ENCODE data around the gene FAM169A.

DNA sequence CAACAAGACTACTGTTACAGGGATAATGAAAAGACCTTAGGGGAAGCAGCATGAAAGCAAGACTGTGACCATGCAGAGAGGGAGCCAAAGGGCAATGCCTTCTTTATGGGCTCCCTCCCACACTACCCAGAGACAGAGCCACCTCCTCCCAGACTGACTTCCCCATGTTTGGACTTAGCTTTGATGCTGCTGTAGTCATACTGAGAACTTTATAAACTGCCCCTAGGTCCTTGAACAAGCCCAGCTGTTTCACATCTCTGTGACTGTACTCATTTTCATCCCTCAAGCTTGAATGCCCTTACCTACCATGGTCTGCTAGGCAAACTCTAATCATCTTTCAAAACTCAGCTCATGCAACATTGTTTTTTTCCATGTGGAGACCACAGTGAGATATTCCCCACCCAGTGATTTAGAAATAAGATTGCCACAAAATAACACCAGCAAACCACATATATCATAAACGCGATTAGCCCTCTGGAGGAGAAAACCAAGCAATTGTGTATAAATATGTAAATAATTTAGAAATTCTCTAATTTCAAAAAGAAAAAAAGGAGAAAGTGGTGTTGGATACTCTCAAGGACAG is 23.4 kb upstream of the FAM169A start:
- TF ChIP-seq POLR2A (IDR thresholded peaks at IDR 0.05) (no peak), EP300 (IDR thresholded peaks at IDR 0.05) (no peak)
- TF ChIP-seq, protein P1, sequence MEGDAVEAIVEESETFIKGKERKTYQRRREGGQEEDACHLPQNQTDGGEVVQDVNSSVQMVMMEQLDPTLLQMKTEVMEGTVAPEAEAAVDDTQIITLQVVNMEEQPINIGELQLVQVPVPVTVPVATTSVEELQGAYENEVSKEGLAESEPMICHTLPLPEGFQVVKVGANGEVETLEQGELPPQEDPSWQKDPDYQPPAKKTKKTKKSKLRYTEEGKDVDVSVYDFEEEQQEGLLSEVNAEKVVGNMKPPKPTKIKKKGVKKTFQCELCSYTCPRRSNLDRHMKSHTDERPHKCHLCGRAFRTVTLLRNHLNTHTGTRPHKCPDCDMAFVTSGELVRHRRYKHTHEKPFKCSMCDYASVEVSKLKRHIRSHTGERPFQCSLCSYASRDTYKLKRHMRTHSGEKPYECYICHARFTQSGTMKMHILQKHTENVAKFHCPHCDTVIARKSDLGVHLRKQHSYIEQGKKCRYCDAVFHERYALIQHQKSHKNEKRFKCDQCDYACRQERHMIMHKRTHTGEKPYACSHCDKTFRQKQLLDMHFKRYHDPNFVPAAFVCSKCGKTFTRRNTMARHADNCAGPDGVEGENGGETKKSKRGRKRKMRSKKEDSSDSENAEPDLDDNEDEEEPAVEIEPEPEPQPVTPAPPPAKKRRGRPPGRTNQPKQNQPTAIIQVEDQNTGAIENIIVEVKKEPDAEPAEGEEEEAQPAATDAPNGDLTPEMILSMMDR (IDR thresholded peaks at IDR 0.05): no peak

Data from ovary (tissue), 3 donors.